Type B pancreatic cell (in vitro differentiated cells): ENCODE data around the gene ESD. TPM values are rescaled to one million over a fixed set of nuclear protein-coding genes. Genes with fewer than 3 reads are reported as not detected.

ENCODE experiments used
- DNase-seq: peaks from one replicate; pipeline ENCODE4 v3.0.0; 2021; ENCODE audit warnings: mixed read lengths; ENCODE audit not compliant: unreplicated experiment; ENCODE audit errors: extremely low spot score
- H3K27ac Mint-ChIP-seq: 2 replicates; pipeline ENCODE4 v1.8.0; 2021; ENCODE audit warnings: mild to moderate bottlenecking, mixed read lengths
- H3K27me3 Mint-ChIP-seq: 2 replicates; pipeline ENCODE4 v1.8.0; 2021; ENCODE audit warnings: mixed read lengths
- H3K36me3 Mint-ChIP-seq: 2 replicates; pipeline ENCODE4 v1.8.0; 2021; ENCODE audit warnings: mixed read lengths
- H3K4me1 Mint-ChIP-seq: one replicate; pipeline ENCODE4 v1.8.0; 2021; ENCODE audit warnings: mixed read lengths; ENCODE audit not compliant: unreplicated experiment
- H3K4me3 Mint-ChIP-seq: 2 replicates; pipeline ENCODE4 v1.8.0; 2021; ENCODE audit warnings: mild to moderate bottlenecking, mixed read lengths
- H3K9me3 Mint-ChIP-seq: 2 replicates; pipeline ENCODE4 v1.8.0; 2021; ENCODE audit warnings: mixed read lengths
- total RNA-seq: library from RNA; stranded (reverse); gene quantifications from 2 replicates; pipeline ENCODE4 v1.2.1, GENCODE V29; 2021; ENCODE audit warnings: low replicate concordance
- TF ChIP-seq, protein P1 (sequence below): fragments of 200-600 bp; sonication (generic); conservative IDR thresholded peaks from 2 replicates; pipeline ENCODE4 v1.5.0; 2021; ENCODE audit warnings: antibody characterized with exemption, mild to moderate bottlenecking

The ESD gene
- total RNA-seq, 1 donor from 2014 or later = 114 TPM

DNA sequence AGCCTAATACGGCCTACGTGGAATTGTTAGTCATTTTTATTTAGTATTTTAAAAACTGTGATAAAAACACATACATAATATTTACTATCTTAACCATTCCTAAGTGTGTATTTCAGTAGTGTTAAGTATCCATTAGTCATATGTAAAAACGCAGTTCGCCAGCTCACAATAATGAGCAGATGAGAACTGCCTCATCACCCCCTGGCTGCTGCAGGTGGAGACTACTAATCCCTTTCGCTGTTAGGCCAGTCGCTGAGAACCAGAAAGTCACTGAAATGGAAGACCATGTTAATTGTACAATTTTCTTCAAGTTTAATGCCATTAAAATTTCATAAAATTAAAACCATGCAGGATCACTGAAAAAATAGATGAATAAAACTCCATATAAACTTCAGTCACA, 1.6 kb downstream of the ESD start:
- TF ChIP-seq, protein P1, sequence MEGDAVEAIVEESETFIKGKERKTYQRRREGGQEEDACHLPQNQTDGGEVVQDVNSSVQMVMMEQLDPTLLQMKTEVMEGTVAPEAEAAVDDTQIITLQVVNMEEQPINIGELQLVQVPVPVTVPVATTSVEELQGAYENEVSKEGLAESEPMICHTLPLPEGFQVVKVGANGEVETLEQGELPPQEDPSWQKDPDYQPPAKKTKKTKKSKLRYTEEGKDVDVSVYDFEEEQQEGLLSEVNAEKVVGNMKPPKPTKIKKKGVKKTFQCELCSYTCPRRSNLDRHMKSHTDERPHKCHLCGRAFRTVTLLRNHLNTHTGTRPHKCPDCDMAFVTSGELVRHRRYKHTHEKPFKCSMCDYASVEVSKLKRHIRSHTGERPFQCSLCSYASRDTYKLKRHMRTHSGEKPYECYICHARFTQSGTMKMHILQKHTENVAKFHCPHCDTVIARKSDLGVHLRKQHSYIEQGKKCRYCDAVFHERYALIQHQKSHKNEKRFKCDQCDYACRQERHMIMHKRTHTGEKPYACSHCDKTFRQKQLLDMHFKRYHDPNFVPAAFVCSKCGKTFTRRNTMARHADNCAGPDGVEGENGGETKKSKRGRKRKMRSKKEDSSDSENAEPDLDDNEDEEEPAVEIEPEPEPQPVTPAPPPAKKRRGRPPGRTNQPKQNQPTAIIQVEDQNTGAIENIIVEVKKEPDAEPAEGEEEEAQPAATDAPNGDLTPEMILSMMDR = no peak
- H3K4me1 Mint-ChIP-seq = peaks cover 22% of the 10 kb centered on the region
- DNase-seq = no peak
- peaks cover 12% of the 10 kb centered on the region for H3K36me3 Mint-ChIP-seq
- peak overlapping the region; percentile 80 for H3K4me3 Mint-ChIP-seq
- no peaks in the 10 kb centered on the region for H3K9me3 Mint-ChIP-seq
- no peak overlapping the region for H3K27ac Mint-ChIP-seq
- H3K27me3 Mint-ChIP-seq = no peaks in the 10 kb centered on the region

DNA sequence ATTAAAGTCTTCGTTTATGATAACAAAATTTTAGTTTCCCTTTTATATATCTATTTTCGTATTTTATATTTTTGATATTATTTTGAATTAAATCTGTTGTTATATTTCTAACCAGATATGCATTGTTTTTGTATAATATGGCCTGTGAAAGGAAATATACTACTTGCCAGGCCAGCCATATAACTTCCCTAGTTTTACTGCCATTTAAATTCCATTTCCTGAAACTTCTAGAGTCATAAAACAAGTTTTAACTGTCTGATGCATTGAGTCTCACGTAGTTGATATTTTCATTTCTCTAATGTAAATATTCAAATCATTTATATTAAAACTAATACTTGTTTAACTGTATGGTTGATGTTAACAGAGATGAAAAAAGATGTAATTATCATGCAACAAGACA, 13.5 kb downstream of the ESD start:
- peaks cover 33% of the 10 kb centered on the region for H3K36me3 Mint-ChIP-seq
- TF ChIP-seq, protein P1 = no peak

GRCh38 chr13:46782691-46783090, 14.3 kb downstream of the ESD start:
- Mint-ChIP-seq H3K27me3 (no peaks in the 10 kb centered on the region), H3K4me1 (no peaks in the 10 kb centered on the region), H3K36me3 (peaks cover 31% of the 10 kb centered on the region), H3K9me3 (no peaks in the 10 kb centered on the region), H3K4me3 (no peak overlapping the region), H3K27ac (no peak overlapping the region)
- no peak for DNase-seq
- TF ChIP-seq, protein P1 = no peak

More for the DNA sequence above, 13.5 kb downstream of the ESD start:
- no peak overlapping the region for H3K4me3 Mint-ChIP-seq
- H3K9me3 Mint-ChIP-seq = no peaks in the 10 kb centered on the region
- no peaks in the 10 kb centered on the region for H3K27me3 Mint-ChIP-seq
- no peaks in the 10 kb centered on the region for H3K4me1 Mint-ChIP-seq
- DNase-seq = no peak
- no peak overlapping the region for H3K27ac Mint-ChIP-seq

DNA sequence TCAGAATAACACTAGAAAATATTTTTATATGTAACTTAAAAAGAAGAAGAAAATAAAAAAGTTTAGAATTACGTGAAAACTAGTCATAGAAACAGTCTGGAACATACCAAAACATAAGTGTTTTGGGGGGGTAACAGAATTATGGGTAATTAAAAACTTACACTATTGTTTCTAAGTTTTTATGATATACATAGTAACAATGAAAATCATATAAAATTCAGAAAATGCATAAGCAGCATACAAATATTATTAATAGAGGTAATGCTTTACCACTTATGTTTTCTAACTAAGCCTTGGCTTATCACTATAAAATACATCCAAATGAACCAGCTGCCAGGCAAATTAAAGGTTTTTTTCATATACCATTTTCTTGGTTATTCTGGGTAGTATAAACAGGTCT, 14.9 kb downstream of the ESD start:
- no peaks in the 10 kb centered on the region for H3K9me3 Mint-ChIP-seq
- no peaks in the 10 kb centered on the region for H3K27me3 Mint-ChIP-seq
- no peak overlapping the region for H3K27ac Mint-ChIP-seq
- TF ChIP-seq, protein P1 = no peak
- no peaks in the 10 kb centered on the region for H3K4me1 Mint-ChIP-seq
- H3K36me3 Mint-ChIP-seq = peaks cover 31% of the 10 kb centered on the region
- H3K4me3 Mint-ChIP-seq = no peak overlapping the region
- DNase-seq = no peak

DNA sequence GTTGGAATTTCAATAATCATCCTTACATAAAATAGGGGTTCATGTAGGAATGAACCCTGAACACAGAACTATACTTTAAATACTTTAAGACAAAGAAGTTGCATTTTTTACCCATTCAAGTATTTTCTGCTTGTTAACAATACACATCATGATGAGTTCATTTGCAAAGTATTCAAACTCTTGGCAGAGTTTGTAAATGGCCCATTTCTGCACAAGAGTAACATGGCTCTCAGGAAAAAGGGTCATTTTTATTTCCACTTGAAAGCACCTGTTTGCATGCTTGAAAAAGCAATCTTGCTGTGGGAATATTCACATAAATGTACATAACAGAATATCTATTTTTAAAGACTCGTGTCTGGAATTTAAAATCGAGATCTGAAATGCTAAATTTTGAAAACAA, 18.1 kb downstream of the ESD start:
- H3K27me3 Mint-ChIP-seq = no peaks in the 10 kb centered on the region
- TF ChIP-seq, protein P1 = no peak
- no peak for DNase-seq
- H3K4me3 Mint-ChIP-seq = no peak overlapping the region
- H3K27ac Mint-ChIP-seq = no peak overlapping the region
- H3K36me3 Mint-ChIP-seq = peaks cover 41% of the 10 kb centered on the region
- H3K9me3 Mint-ChIP-seq = no peaks in the 10 kb centered on the region
- H3K4me1 Mint-ChIP-seq = no peaks in the 10 kb centered on the region

- TF ChIP-seq, protein P1 = no peak
- DNase-seq = no peak
- H3K4me1 Mint-ChIP-seq = no peaks in the 10 kb centered on the region
- H3K9me3 Mint-ChIP-seq = no peaks in the 10 kb centered on the region
- H3K4me3 Mint-ChIP-seq = no peak overlapping the region
- no peaks in the 10 kb centered on the region for H3K27me3 Mint-ChIP-seq
- no peak overlapping the region for H3K27ac Mint-ChIP-seq
- peaks cover 44% of the 10 kb centered on the region for H3K36me3 Mint-ChIP-seq
These were observed 18.9 kb downstream of the ESD start for GRCh38 chr13:46778095-46778494.
